ENCODE measurements around the gene MYO1D. TPM values are rescaled to one million over a fixed set of nuclear protein-coding genes. Genes with fewer than 3 reads are reported as not detected.

The MYO1D gene
- total RNA-seq, 1 experiment from 2014 or later: 29.9 TPM

DNA sequence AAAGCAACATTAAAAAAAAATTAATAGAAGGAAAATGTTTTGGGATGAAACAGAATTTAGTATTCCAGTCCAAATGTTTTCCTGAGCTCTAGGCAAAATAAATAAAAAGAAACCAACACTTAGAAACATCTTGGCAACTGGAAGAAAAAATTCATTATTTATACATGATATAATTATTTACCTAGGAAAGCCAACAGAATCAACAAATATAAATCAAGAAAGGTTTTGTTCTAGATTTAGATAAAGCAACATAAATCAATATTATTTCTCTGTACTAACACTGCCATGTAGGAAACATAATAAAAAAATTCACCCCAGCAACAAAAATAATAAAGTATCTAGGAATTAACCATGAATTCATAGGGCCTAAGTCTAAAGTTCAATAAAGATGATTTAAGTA, 167.4 kb downstream of the MYO1D start:
- peaks cover 8% of the 10 kb centered on the region for H3K9me3 Mint-ChIP-seq
- no peak overlapping the region for H3K4me3 Mint-ChIP-seq
- ChIA-PET CTCF (no interaction called here), POLR2A (no interaction called here)
- no peak for DNase-seq (ENCODE audit: low spot score)
- ATAC-seq: no peak
- no peaks in the 10 kb centered on the region for H3K27me3 Mint-ChIP-seq (ENCODE audit: low read depth)
- H3K4me1 Mint-ChIP-seq: no peaks in the 10 kb centered on the region
- TF ChIP-seq, protein P1, sequence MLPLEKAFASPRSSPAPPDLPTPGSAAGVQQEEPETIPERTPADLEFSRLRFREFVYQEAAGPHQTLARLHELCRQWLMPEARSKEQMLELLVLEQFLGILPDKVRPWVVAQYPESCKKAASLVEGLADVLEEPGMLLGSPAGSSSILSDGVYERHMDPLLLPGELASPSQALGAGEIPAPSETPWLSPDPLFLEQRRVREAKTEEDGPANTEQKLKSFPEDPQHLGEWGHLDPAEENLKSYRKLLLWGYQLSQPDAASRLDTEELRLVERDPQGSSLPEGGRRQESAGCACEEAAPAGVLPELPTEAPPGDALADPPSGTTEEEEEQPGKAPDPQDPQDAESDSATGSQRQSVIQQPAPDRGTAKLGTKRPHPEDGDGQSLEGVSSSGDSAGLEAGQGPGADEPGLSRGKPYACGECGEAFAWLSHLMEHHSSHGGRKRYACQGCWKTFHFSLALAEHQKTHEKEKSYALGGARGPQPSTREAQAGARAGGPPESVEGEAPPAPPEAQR (CRISPR knock-in tag; IDR thresholded peaks at IDR 0.05): no peak
- H3K36me3 Mint-ChIP-seq: peaks cover 17% of the 10 kb centered on the region
- H3K27ac Mint-ChIP-seq: no peak overlapping the region

DNA sequence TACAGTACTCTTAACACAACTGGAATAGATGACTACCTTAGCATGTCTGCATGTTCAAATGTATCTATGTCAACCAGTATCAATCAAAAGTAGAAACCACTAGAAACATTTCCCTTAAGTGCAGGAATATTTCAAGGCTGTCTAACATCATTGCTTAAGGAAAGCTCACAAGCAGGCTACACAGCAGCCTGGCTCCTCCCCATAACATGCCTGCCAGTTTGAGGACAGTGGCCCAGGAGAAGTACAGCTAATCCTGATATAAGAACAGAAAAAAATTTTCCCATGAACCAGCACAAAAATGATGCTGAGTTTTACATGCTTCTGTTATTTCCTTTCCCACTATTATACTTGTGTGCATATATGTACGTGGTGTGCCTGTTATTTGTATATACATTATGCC, 175.1 kb downstream of the MYO1D start:
- CTCF ChIA-PET: no interaction called here
- POLR2A ChIA-PET: no interaction called here
- TF ChIP-seq JUN (CRISPR knock-in tag; IDR thresholded peaks at IDR 0.05) (no peak), ZBTB21 (CRISPR knock-in tag; IDR thresholded peaks at IDR 0.05; ENCODE audit: borderline replicate concordance) (no peak), ERG (CRISPR knock-in tag; IDR thresholded peaks at IDR 0.05) (no peak), STAT6 (CRISPR knock-in tag; conservative IDR thresholded peaks at IDR 0.05; ENCODE audit: low read depth) (no peak), ZBTB43 (CRISPR knock-in tag; IDR thresholded peaks at IDR 0.05) (no peak), NFATC4 (CRISPR knock-in tag; IDR thresholded peaks at IDR 0.05) (no peak), CDX4 (CRISPR knock-in tag; IDR thresholded peaks at IDR 0.05; ENCODE audit: borderline replicate concordance) (no peak), JAZF1 (CRISPR knock-in tag; IDR thresholded peaks at IDR 0.05) (no peak), NR1H2 (CRISPR knock-in tag; IDR thresholded peaks at IDR 0.05) (no peak), GTF2I (CRISPR knock-in tag; conservative IDR thresholded peaks at IDR 0.05) (no peak), CREM (CRISPR knock-in tag; IDR thresholded peaks at IDR 0.05) (no peak), NFE2L1 (CRISPR knock-in tag; IDR thresholded peaks at IDR 0.05) (no peak), NR3C1 (CRISPR knock-in tag; conservative IDR thresholded peaks at IDR 0.05; ENCODE audit: low read depth) (no peak), EMX1 (CRISPR knock-in tag; IDR thresholded peaks at IDR 0.05) (no peak), GABPB1 (CRISPR knock-in tag; IDR thresholded peaks at IDR 0.05) (no peak)
- TF ChIP-seq, protein P2, sequence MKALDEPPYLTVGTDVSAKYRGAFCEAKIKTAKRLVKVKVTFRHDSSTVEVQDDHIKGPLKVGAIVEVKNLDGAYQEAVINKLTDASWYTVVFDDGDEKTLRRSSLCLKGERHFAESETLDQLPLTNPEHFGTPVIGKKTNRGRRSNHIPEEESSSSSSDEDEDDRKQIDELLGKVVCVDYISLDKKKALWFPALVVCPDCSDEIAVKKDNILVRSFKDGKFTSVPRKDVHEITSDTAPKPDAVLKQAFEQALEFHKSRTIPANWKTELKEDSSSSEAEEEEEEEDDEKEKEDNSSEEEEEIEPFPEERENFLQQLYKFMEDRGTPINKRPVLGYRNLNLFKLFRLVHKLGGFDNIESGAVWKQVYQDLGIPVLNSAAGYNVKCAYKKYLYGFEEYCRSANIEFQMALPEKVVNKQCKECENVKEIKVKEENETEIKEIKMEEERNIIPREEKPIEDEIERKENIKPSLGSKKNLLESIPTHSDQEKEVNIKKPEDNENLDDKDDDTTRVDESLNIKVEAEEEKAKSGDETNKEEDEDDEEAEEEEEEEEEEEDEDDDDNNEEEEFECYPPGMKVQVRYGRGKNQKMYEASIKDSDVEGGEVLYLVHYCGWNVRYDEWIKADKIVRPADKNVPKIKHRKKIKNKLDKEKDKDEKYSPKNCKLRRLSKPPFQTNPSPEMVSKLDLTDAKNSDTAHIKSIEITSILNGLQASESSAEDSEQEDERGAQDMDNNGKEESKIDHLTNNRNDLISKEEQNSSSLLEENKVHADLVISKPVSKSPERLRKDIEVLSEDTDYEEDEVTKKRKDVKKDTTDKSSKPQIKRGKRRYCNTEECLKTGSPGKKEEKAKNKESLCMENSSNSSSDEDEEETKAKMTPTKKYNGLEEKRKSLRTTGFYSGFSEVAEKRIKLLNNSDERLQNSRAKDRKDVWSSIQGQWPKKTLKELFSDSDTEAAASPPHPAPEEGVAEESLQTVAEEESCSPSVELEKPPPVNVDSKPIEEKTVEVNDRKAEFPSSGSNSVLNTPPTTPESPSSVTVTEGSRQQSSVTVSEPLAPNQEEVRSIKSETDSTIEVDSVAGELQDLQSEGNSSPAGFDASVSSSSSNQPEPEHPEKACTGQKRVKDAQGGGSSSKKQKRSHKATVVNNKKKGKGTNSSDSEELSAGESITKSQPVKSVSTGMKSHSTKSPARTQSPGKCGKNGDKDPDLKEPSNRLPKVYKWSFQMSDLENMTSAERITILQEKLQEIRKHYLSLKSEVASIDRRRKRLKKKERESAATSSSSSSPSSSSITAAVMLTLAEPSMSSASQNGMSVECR (CRISPR knock-in tag; IDR thresholded peaks at IDR 0.05; ENCODE audit: borderline replicate concordance): no peak
- TF ChIP-seq, protein P3, sequence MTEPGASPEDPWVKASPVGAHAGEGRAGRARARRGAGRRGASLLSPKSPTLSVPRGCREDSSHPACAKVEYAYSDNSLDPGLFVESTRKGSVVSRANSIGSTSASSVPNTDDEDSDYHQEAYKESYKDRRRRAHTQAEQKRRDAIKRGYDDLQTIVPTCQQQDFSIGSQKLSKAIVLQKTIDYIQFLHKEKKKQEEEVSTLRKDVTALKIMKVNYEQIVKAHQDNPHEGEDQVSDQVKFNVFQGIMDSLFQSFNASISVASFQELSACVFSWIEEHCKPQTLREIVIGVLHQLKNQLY (CRISPR knock-in tag; IDR thresholded peaks at IDR 0.05): no peak
- TF ChIP-seq, protein P4, sequence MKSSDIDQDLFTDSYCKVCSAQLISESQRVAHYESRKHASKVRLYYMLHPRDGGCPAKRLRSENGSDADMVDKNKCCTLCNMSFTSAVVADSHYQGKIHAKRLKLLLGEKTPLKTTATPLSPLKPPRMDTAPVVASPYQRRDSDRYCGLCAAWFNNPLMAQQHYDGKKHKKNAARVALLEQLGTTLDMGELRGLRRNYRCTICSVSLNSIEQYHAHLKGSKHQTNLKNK (CRISPR knock-in tag; IDR thresholded peaks at IDR 0.05): no peak
- DNase-seq (ENCODE audit: low spot score): no peak
- H3K27ac Mint-ChIP-seq: no peak overlapping the region
- H3K36me3 Mint-ChIP-seq: peaks cover 3% of the 10 kb centered on the region; the same call in 1 of the 2 replicates
- no peaks in the 10 kb centered on the region; the same call in 1 of the 2 replicates for H3K9me3 Mint-ChIP-seq
- H3K4me3 Mint-ChIP-seq: no peak overlapping the region
- no peak for ATAC-seq
- H3K27me3 Mint-ChIP-seq (ENCODE audit: low read depth): no peaks in the 10 kb centered on the region
- H3K4me1 Mint-ChIP-seq: no peaks in the 10 kb centered on the region
